HG02938 (cell line): Measurements from ENCODE around the gene BPNT1.

ENCODE experiments used
- ATAC-seq: cut with Tn5 transposase; IDR thresholded peaks from one replicate; pipeline ENCODE4 v1.9.1; 2021; ENCODE audit warnings: mild to moderate bottlenecking, moderate library complexity; ENCODE audit not compliant: unreplicated experiment

Gene BPNT1

DNA sequence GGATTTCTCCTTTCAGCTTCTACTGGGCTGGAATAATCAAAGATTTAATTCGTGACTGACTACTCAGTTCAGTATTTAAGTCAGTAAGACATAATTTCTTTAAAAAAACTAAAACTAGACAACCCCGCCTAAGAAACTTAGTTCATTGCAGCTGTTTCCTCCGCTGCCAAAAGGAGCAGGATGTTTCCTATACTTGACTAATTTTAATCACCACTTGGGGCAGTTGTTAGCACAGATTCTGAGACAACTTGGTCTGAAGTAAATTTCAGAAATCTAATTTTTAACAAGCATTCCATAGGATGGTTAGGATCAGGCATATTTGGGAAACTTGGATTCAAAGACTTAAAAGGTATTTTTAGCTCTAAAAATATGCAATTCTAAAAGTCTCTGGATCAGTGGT, 77.3 kb downstream of the BPNT1 start:
- ATAC-seq, result no peak

GRCh38 chr1:220011620-220012019, 78.0 kb downstream of the BPNT1 start:
- no peak for ATAC-seq
